Adipocyte (in vitro differentiated cells): Measurements from ENCODE around the gene IL17REL.

Experiments used
- DNase-seq: peaks from one replicate; pipeline ENCODE4 v3.0.0-alpha.2; 2015; ENCODE audit warnings: low read depth
- H3K27me3 ChIP-seq: replicated peaks from 2 replicates; pipeline ENCODE4 v1.7.0; 2013; ENCODE audit warnings: mild to moderate bottlenecking, low read length, moderate library complexity; ENCODE audit not compliant: control insufficient read depth, insufficient read depth
- H3K36me3 ChIP-seq: 2 replicates; pipeline ENCODE4 v1.7.0; 2013; ENCODE audit warnings: low read length, mild to moderate bottlenecking, moderate library complexity; ENCODE audit not compliant: control insufficient read depth, insufficient read depth, severe bottlenecking
- H3K4me1 ChIP-seq: 2 replicates; pipeline ENCODE4 v1.7.0; 2013; ENCODE audit warnings: mild to moderate bottlenecking, low read length, moderate library complexity; ENCODE audit not compliant: control insufficient read depth, insufficient read depth
- H3K4me3 ChIP-seq: 2 replicates; pipeline ENCODE4 v1.7.0; 2013; ENCODE audit warnings: mild to moderate bottlenecking, low read length, moderate library complexity
- H3K9ac ChIP-seq: 2 replicates; pipeline ENCODE4 v1.7.0; 2013; ENCODE audit warnings: mild to moderate bottlenecking, low read length, moderate library complexity
- H3K9me3 ChIP-seq: 2 replicates; pipeline ENCODE4 v1.7.0; 2013; ENCODE audit warnings: mild to moderate bottlenecking, low read length, moderate library complexity; ENCODE audit not compliant: control insufficient read depth

IL17REL gene

DNA sequence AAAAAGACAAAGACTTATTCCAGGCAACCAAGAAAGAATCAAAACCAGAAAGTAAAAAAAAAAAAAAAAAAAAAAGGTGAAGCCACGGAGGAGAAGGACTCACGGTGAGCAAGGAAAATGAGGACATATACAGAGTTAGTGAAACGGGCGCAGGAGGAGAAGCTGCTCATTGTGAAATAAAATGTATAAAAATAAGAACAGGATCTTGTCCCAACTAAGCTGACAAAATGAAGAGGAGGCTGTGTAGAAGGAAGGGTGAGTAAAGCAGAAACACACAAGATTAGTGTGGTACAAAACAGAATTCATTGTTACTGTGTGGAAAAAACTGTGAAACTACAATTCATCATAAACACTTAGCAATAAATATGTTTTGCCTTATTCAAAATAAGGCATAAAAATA, 7.6 kb downstream of the IL17REL start:
- DNase-seq, result no peak
- Histone ChIP-seq H3K36me3 (no peaks in the 10 kb centered on the region), H3K27me3 (peaks cover 38% of the 10 kb centered on the region), H3K9ac (no peak overlapping the region), H3K9me3 (no peaks in the 10 kb centered on the region), H3K4me3 (no peak overlapping the region), H3K4me1 (peaks cover 3% of the 10 kb centered on the region)

DNA sequence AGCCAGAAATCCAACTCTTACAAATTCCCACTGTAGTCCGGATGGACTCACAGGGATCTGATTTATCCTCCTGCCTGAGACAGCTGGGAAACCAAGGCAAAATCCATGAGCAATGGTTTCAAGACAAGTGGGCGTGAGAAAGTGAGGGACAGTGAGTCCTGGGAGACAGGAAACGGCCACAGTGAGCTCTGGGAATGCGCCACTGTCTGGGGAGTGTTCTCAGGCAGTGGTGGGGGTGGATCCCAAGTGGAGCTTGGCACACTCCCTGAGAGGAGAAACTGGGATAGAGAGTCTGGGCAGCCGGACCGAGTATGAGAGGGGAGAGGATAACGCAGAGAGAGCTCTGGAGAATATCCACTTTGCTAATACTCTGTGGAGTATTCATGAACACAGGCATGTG, 9.8 kb downstream of the IL17REL start:
- Histone ChIP-seq H3K9ac (no peak overlapping the region), H3K27me3 (peaks cover 40% of the 10 kb centered on the region), H3K4me1 (peaks cover 3% of the 10 kb centered on the region), H3K36me3 (no peaks in the 10 kb centered on the region), H3K4me3 (no peak overlapping the region), H3K9me3 (no peaks in the 10 kb centered on the region)
- no peak for DNase-seq

DNA sequence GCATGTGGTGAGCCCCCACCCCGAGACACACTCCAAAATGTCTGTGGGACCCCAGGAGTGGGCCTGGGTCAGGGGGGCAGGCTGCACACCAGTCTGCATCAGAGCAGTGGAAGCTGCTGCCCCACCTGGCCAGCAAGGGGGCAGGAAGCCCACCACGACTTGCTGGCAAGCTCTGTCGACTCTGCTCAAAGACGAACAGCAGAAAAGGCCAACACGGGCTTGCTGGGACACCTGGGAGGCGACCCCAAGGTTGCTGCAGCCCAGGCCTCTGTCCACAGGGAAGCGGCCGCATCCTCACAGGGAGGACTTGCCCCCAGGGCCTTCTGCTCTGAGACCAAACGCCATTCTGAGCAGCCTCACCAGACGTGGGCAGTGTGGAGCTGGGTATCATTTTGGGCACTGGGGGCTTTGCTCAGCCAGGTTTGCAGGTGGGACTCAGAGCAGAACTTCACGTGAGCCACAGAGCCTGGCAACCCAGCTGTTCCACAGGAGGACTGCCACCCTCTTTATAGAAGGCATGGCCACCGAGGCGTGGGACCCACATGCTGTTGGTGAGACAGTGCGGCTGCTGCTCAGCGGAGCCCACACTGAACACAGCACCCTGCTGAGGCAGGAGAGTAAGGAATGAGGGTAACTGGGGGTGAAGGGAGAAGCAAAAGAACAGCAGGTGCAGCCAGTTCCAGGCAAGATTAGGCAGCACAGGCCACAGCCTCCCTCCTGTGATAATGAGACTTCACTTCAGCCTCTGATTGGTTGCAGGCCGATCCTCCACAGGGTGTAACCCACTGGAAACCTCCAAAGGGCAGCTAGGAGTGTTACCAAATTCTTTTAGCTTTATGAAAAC, 11.0 kb downstream of the IL17REL start:
- Histone ChIP-seq H3K4me1 (peaks cover 3% of the 10 kb centered on the region), H3K4me3 (no peak overlapping the region), H3K36me3 (no peaks in the 10 kb centered on the region), H3K9ac (no peak overlapping the region), H3K27me3 (peaks cover 40% of the 10 kb centered on the region), H3K9me3 (no peaks in the 10 kb centered on the region)
- no peak for DNase-seq

- H3K4me3 ChIP-seq, result no peak overlapping the region
- peaks cover 3% of the 10 kb centered on the region for H3K4me1 ChIP-seq
- DNase-seq, result no peak
- no peak overlapping the region for H3K9ac ChIP-seq
- H3K27me3 ChIP-seq, result peaks cover 35% of the 10 kb centered on the region
- H3K36me3 ChIP-seq, result no peaks in the 10 kb centered on the region
- no peaks in the 10 kb centered on the region for H3K9me3 ChIP-seq
Measured at GRCh38 chr22:50000587-50001387, 11.8 kb downstream of the IL17REL start.

GRCh38 chr22:49999946-50000586, 12.5 kb downstream of the IL17REL start:
- Histone ChIP-seq H3K4me3 (no peak overlapping the region), H3K4me1 (peaks cover 3% of the 10 kb centered on the region), H3K9me3 (no peaks in the 10 kb centered on the region), H3K36me3 (no peaks in the 10 kb centered on the region), H3K9ac (no peak overlapping the region), H3K27me3 (peaks cover 35% of the 10 kb centered on the region)
- DNase-seq, result no peak

GRCh38 chr22:49999063-49999945, 13.3 kb downstream of the IL17REL start:
- Histone ChIP-seq H3K4me1 (peaks cover 3% of the 10 kb centered on the region), H3K9me3 (no peaks in the 10 kb centered on the region), H3K9ac (no peak overlapping the region), H3K4me3 (no peak overlapping the region), H3K27me3 (peaks cover 35% of the 10 kb centered on the region), H3K36me3 (no peaks in the 10 kb centered on the region)
- peak; percentile 40 for DNase-seq

DNA sequence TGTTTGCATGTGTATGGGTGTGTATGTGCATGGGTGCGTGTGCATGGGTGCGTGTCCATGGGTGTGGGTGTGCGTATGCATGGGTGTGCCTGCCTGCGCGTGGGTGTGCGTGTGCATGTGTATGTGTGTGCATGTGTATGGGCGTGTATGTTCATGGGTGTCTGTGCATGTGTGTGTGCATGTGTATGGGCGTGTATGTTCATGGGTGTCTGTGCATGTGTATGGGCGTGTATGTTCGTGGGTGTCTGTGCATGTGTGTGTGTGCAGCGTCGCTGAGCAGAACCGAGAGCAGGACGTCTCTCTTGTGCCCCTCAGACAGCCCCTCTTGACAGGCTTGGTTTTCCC, 13.9 kb downstream of the IL17REL start:
- Histone ChIP-seq H3K4me3 (no peak overlapping the region), H3K27me3 (peaks cover 33% of the 10 kb centered on the region), H3K36me3 (no peaks in the 10 kb centered on the region), H3K9ac (no peak overlapping the region), H3K9me3 (no peaks in the 10 kb centered on the region), H3K4me1 (peaks cover 3% of the 10 kb centered on the region)
- DNase-seq, result no peak

DNA sequence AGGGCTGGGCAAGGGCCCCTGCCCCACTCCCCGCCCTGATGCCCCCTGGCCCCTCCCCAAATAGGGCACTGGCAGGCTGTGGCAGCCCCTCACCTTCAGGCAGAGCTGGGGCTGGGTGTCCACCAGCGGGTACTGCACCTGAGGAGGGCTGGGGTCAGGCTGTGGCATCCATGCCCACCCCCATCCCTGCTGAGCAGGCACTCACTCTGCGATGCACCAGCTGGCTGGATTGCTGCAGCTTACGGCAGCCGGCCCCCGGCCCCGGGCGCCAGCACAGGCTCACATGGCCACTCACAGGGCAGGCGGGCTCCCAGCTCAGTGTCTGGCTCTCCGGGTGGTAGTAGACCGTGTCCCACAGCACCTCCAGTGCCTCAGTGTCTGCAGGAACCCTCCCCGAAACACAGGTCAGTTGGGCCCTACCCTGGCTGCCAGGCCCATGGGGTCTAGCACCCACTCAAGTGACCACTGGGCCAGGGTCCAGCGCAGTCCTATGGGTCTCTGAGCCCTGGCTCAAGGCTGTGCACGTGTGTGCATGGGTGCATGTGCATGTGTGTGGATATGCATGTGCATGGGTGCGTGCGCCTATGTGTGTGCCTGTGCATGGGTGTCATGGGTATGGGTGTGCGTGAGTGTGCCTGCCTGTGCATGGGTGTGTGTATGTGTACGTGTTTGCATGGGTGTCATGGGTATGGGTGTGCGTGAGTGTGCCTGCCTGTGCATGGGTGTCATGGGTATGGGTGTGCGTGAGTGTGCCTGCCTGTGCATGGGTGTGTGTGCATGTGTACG, 14.4 kb downstream of the IL17REL start:
- Histone ChIP-seq H3K9me3 (no peaks in the 10 kb centered on the region), H3K36me3 (no peaks in the 10 kb centered on the region), H3K9ac (no peak overlapping the region), H3K4me1 (peaks cover 3% of the 10 kb centered on the region), H3K27me3 (peaks cover 31% of the 10 kb centered on the region), H3K4me3 (no peak overlapping the region)
- no peak for DNase-seq

DNA sequence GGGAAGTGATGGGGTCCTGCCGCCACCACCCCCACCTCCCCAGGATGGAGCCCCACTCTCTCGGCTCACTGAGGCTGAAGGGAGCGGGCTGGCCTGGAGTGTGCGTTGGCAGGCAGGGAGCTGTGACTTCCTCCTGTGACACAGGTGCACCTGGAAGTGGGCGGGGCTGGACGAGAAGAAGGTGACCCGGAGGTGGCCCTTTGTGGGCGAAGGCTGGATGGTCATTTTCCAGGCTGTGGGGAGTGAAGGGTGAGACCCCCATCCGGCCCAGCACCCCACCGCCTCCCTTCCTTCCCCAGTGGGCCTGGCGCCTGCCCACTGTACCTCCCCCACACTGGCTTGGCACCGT, 15.3 kb downstream of the IL17REL start:
- H3K9ac ChIP-seq, result no peak overlapping the region
- DNase-seq, result no peak
- H3K9me3 ChIP-seq, result no peaks in the 10 kb centered on the region
- H3K4me1 ChIP-seq, result peaks cover 4% of the 10 kb centered on the region
- H3K4me3 ChIP-seq, result no peak overlapping the region
- H3K36me3 ChIP-seq, result no peaks in the 10 kb centered on the region
- peaks cover 27% of the 10 kb centered on the region for H3K27me3 ChIP-seq

DNA sequence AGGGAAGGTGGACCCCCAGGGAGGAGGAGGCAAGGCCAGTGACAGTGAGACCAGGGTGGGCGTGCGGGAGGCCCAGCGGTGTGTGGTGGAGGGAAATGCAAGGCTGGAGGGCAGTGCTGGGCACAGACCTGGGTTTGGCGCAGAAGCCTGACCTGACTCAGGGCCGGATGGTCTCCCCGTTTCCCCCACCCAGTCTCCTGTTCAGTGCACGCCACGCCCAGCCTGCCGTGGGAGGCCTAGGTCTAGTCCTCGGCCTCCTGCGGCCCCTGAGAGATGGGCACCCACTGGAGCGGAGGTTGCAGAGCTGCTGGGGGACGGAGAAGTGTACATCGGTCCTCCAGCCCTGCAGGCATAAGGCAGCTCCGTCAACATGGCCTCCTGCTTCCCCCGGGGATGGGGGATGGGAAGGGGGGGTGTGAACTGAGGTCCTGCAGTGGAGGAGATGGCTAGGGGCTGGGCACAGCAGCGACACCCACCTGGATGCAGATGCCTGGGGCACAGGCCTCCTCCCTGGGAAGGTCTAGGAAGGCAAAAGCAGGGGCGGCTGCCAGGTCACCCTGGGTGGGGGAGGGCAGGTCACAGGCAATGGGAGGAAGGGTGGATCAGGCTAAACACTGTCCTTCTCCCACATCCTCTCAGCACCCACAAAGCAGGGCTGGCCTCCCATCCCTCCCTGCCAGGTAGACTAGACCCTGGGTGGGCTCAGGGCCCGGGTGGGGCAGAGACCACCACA, 15.9 kb downstream of the IL17REL start:
- peaks cover 24% of the 10 kb centered on the region for H3K27me3 ChIP-seq
- no peak for DNase-seq
- no peak overlapping the region for H3K4me3 ChIP-seq
- peaks cover 5% of the 10 kb centered on the region for H3K9me3 ChIP-seq
- H3K9ac ChIP-seq, result no peak overlapping the region
- H3K4me1 ChIP-seq, result peaks cover 4% of the 10 kb centered on the region
- H3K36me3 ChIP-seq, result no peaks in the 10 kb centered on the region
